PFSK-1 (cell line): ENCODE results near the gene ARL15.

Source experiments
- FOXP2 ChIP-seq: optimal IDR thresholded peaks from 2 replicates; pipeline ENCODE3; 2011; ENCODE audit warnings: borderline replicate concordance, control low read depth, inconsistent platforms; ENCODE audit not compliant: insufficient read depth; ENCODE audit errors: extremely low read length, extremely low read depth
- POLR2AphosphoS5 ChIP-seq: IDR thresholded peaks from 2 replicates; pipeline ENCODE4 v1.6.1; 2012; ENCODE audit warnings: low read depth, mild to moderate bottlenecking, control low read depth, low read length, moderate library complexity
- SIN3A ChIP-seq: IDR thresholded peaks from 2 replicates; pipeline ENCODE4 v1.6.1; 2012; ENCODE audit warnings: mild to moderate bottlenecking, low read length, moderate library complexity, borderline replicate concordance; ENCODE audit not compliant: insufficient read depth
- TAF1 ChIP-seq: IDR thresholded peaks from 2 replicates; pipeline ENCODE4 v1.6.1; 2012; ENCODE audit warnings: low read length, control low read depth, borderline replicate concordance; ENCODE audit not compliant: insufficient read depth
- TF ChIP-seq, protein P1 (sequence below), 2 experiments: IDR thresholded peaks; 2 replicates each; pipeline versions ENCODE4 v1.6.1 to v1.8.0; 2011 to 2012; ENCODE audit warnings: low read depth in 2 of 2, low read length in 2 of 2, control low read depth in 1 of 2, inconsistent platforms in 1 of 2, mild to moderate bottlenecking in 1 of 2, moderate library complexity in 1 of 2; ENCODE audit not compliant: insufficient read depth in 1 of 2

The ARL15 gene

DNA sequence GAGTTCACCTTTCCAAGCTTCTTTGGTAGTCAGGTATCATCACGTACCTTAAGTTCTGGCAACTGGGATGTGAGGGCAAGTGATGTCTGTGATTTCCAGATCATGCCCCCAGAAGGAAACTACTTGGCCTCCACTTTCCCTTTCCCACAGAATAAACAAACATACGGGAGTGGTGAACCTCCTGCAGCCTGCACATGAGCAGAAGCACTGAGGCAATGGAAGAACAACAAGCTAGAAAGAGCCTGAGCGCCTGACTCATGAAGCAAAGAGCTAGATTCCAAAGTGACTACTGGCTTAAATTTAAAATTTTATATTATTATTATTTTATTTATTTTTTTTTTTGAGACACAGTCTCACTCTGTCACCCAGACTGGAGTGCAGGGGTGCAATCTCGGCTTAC, 35.0 kb downstream of the ARL15 start:
- no peak for TF ChIP-seq POLR2AphosphoS5

DNA sequence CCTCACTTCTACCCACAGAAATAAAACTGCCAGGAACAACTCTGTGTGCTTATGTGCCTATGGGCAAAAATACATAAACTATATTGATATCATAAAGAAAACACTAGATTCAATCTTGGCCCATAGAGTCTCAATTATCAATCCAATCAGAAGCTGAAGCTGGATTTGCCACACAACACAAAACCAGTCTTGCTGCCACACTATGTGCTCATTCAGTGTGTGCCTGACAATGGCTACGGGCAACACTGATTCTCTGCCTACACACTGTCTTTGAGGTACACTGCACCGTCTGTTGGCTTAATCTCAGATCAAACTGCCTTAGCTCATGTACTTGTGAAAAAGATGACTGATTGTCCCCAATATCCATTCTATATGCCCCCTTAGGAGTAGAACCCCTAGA, 35.4 kb downstream of the ARL15 start:
- TF ChIP-seq FOXP2 (no peak), POLR2AphosphoS5 (no peak), SIN3A (no peak), TAF1 (no peak)

DNA sequence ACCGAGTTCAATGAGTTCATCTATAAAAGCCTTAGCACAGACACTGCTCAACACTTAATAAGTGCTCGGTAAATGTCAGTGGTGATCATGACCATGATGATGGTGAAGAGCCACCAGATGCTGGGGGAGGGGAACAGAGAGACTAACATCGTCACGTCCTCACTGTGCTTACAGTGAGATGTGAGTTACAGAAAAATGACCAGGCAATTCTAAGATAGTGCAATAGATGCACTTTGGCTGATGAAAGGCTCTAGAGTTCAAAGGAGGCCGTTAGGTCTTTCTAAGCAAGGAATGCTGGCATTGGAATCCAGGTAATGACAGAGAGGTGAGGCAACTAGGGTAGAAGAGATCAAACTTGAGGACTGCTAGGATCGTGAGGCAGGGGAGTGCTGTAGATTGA, 36.7 kb downstream of the ARL15 start:
- no peak for TF ChIP-seq TAF1
- no peak for TF ChIP-seq FOXP2
- TF ChIP-seq POLR2AphosphoS5: no peak
- TF ChIP-seq, protein P1, sequence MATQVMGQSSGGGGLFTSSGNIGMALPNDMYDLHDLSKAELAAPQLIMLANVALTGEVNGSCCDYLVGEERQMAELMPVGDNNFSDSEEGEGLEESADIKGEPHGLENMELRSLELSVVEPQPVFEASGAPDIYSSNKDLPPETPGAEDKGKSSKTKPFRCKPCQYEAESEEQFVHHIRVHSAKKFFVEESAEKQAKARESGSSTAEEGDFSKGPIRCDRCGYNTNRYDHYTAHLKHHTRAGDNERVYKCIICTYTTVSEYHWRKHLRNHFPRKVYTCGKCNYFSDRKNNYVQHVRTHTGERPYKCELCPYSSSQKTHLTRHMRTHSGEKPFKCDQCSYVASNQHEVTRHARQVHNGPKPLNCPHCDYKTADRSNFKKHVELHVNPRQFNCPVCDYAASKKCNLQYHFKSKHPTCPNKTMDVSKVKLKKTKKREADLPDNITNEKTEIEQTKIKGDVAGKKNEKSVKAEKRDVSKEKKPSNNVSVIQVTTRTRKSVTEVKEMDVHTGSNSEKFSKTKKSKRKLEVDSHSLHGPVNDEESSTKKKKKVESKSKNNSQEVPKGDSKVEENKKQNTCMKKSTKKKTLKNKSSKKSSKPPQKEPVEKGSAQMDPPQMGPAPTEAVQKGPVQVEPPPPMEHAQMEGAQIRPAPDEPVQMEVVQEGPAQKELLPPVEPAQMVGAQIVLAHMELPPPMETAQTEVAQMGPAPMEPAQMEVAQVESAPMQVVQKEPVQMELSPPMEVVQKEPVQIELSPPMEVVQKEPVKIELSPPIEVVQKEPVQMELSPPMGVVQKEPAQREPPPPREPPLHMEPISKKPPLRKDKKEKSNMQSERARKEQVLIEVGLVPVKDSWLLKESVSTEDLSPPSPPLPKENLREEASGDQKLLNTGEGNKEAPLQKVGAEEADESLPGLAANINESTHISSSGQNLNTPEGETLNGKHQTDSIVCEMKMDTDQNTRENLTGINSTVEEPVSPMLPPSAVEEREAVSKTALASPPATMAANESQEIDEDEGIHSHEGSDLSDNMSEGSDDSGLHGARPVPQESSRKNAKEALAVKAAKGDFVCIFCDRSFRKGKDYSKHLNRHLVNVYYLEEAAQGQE (IDR thresholded peaks at IDR 0.05; ENCODE audit: insufficient read depth in 1 of 2, low read depth in 2 of 2, low read length in 2 of 2): no peak
- TF ChIP-seq SIN3A: no peak

DNA sequence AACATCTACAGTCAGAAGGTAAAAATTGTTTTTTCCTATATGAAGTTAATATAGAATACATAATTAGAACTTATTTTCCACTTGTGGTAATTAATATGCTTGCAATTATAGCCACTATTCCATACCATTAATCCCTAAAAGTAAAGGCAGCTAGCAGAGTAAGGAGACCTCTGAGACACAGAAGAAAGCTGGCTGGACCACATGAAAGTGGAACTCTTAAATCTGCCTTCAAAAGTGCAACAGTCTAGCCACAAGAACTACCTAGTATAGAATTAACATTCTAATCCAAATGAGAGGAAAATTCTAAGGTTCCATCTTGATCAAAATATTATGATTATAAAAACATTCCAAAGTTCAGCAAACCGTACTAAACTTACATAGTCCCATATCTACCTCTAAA, 37.6 kb downstream of the ARL15 start:
- TF ChIP-seq, protein P1 (IDR thresholded peaks at IDR 0.05; ENCODE audit: insufficient read depth in 1 of 2, low read depth in 2 of 2, low read length in 2 of 2): no peak
- TF ChIP-seq POLR2AphosphoS5: no peak
- no peak for TF ChIP-seq SIN3A
- TF ChIP-seq TAF1: no peak
- TF ChIP-seq FOXP2: no peak

DNA sequence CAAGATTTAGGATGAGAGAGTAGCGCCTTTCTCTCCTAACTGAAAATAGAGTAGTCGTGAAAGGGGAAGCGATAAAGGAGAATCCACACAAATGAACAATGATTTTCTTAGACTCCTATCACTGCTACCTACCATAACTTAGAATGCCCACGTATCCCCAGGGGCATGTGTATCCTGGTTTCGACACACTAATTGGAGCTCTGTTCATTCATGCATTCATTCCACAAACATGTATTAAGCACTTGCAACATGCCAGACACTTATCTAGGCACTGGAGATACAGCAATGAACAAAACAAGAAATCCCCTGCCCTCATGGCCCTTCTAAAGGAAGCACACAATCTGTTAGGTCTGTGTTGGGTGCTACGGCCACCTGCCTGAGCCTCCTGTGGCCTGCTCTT, 40.0 kb downstream of the ARL15 start:
- TF ChIP-seq FOXP2 (no peak), SIN3A (no peak), TAF1 (no peak), POLR2AphosphoS5 (no peak)
- TF ChIP-seq, protein P1 (IDR thresholded peaks at IDR 0.05; ENCODE audit: insufficient read depth in 1 of 2, low read depth in 2 of 2, low read length in 2 of 2): no peak

DNA sequence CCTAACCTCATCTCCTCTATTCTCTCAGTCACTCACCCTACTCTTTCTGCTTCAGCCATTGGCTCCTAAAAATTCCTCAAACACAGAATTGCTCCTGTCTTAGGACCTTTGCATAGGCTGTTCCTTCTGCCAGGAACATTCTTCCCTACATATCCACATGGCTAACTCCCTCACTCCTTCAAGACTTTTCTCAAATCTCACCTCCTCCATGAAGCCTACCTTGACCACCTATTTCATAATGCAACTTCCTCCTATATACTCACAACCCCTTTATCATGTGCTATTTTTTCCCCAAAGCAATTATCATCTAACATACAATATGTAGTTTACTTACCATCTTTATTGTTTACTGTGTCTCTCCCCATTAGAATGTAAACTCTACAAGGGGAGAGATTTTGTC, 45.8 kb downstream of the ARL15 start:
- no peak for TF ChIP-seq POLR2AphosphoS5
- TF ChIP-seq TAF1: no peak
- TF ChIP-seq FOXP2: no peak
- TF ChIP-seq SIN3A: no peak
- TF ChIP-seq, protein P1 (IDR thresholded peaks at IDR 0.05; ENCODE audit: insufficient read depth in 1 of 2, low read depth in 2 of 2, low read length in 2 of 2): no peak
